ENCODE data around the gene SPNS2.
A peak's percentile ranks its signal among the peaks of the same experiment; 100 is the strongest.

The SPNS2 gene

GRCh38 chr17:4490637-4491061 is 8.0 kb upstream of the SPNS2 start:
- H3K27me3 Mint-ChIP-seq (ENCODE audit: low read depth, poor library complexity), result peaks cover 26% of the 10 kb centered on the region
- TF ChIP-seq, protein P1, sequence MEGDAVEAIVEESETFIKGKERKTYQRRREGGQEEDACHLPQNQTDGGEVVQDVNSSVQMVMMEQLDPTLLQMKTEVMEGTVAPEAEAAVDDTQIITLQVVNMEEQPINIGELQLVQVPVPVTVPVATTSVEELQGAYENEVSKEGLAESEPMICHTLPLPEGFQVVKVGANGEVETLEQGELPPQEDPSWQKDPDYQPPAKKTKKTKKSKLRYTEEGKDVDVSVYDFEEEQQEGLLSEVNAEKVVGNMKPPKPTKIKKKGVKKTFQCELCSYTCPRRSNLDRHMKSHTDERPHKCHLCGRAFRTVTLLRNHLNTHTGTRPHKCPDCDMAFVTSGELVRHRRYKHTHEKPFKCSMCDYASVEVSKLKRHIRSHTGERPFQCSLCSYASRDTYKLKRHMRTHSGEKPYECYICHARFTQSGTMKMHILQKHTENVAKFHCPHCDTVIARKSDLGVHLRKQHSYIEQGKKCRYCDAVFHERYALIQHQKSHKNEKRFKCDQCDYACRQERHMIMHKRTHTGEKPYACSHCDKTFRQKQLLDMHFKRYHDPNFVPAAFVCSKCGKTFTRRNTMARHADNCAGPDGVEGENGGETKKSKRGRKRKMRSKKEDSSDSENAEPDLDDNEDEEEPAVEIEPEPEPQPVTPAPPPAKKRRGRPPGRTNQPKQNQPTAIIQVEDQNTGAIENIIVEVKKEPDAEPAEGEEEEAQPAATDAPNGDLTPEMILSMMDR (IDR thresholded peaks at IDR 0.05), result no peak
- H3K27ac Mint-ChIP-seq, result no peak overlapping the region
- no peak for DNase-seq
- H3K9me3 Mint-ChIP-seq, result no peaks in the 10 kb centered on the region
- H3K4me1 Mint-ChIP-seq, result peaks cover 9% of the 10 kb centered on the region
- H3K36me3 Mint-ChIP-seq (ENCODE audit: low read depth), result no peaks in the 10 kb centered on the region
- no peak overlapping the region for H3K4me3 Mint-ChIP-seq

- peaks cover 49% of the 10 kb centered on the region for H3K27me3 Mint-ChIP-seq (ENCODE audit: low read depth, poor library complexity)
- DNase-seq, result peak; percentile 97
- peaks cover 17% of the 10 kb centered on the region for H3K4me1 Mint-ChIP-seq
- H3K9me3 Mint-ChIP-seq, result no peaks in the 10 kb centered on the region
- no peak overlapping the region for H3K27ac Mint-ChIP-seq
- no peaks in the 10 kb centered on the region for H3K36me3 Mint-ChIP-seq (ENCODE audit: low read depth)
- TF ChIP-seq, protein P1 (IDR thresholded peaks at IDR 0.05), result no peak
- no peak overlapping the region for H3K4me3 Mint-ChIP-seq
These were observed 5.7 kb upstream of the SPNS2 start for GRCh38 chr17:4492721-4493561.

DNA sequence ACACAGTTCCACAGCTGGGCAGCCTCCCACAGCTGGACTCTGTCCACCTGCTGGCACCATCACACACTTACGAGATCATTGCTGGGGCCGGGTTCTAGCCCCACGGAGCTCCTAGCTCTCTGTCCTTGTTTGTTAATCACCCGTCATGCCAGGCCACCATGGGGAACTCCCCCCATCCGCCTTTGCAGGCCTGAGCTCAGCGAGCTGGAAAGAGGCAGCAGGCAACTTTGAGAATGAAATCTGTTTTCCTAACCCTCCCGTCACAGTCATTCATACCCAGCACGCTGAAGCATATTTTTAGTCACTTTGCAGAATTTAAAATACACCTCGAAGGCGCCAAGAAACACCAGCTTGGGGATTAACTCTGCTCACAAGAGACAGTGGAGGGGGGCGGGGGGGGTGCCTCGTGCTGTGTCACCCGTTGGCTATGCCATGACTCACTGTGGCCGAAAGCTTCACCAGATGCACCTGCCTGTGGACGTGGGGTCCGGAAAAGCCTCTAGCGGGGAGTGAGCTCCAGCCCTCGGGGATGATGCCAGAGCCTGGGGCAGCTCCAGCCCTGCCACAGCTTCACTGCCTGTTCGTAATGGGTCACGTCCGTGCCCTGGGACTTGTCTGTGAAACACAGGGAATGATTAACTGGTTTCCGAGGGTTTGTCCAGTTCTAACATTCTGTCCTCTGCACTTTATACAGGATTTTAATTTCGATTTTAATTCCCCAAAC is 1.4 kb upstream of the SPNS2 start:
- H3K4me1 Mint-ChIP-seq, result peaks cover 24% of the 10 kb centered on the region
- no peak for DNase-seq
- H3K27me3 Mint-ChIP-seq (ENCODE audit: low read depth, poor library complexity), result peaks cover 79% of the 10 kb centered on the region
- H3K4me3 Mint-ChIP-seq, result peak overlapping the region; percentile 54
- TF ChIP-seq, protein P1 (IDR thresholded peaks at IDR 0.05), result no peak
- no peak overlapping the region for H3K27ac Mint-ChIP-seq
- no peaks in the 10 kb centered on the region for H3K36me3 Mint-ChIP-seq (ENCODE audit: low read depth)
- H3K9me3 Mint-ChIP-seq, result no peaks in the 10 kb centered on the region

DNA sequence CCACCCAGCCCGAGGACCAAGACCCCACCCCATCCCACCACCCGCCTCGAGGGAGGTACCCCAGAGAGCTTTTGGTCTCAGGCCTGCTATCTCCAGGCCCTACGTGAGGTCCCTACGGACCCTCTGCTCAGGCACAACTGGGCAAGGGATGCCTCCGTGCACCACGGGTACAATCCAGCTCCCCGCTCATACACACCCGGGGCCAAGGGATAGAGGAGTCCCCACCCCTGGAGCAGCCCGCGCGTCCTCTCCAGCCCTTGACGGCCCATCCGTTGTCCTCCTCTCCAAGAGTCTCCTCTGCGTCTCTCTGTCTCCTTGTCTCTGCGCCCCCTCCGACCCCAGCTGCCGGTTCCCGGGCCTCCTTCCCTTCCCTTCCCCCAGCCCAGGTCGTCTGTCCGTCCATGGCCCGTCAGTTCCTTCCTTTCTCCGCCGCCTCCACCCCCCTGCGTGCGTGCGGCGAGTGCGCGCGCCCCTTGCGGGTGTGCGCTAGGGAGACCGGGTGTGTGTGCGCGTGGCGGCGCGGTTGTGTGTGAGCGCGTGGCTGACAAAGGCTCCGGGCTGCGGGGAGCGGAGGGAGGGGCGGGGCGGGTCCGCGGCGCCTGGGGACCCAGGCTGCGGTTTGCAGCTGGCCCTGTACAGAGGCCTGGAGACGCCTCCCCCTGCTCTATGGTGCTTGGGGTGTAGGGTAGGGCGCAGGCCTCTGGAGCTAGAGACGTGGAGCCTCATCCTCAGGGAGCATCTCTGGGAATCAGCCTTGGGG is 930 bp downstream of the SPNS2 start:
- peaks cover 91% of the 10 kb centered on the region for H3K27me3 Mint-ChIP-seq (ENCODE audit: low read depth, poor library complexity)
- peak; percentile 56 for DNase-seq
- H3K4me1 Mint-ChIP-seq, result peaks cover 19% of the 10 kb centered on the region
- no peaks in the 10 kb centered on the region for H3K36me3 Mint-ChIP-seq (ENCODE audit: low read depth)
- TF ChIP-seq, protein P1 (IDR thresholded peaks at IDR 0.05), result no peak
- H3K4me3 Mint-ChIP-seq, result peak overlapping the region; percentile 76
- H3K9me3 Mint-ChIP-seq, result no peaks in the 10 kb centered on the region
- H3K27ac Mint-ChIP-seq, result no peak overlapping the region

- Mint-ChIP-seq H3K27me3 (ENCODE audit: low read depth, poor library complexity) (peaks cover 93% of the 10 kb centered on the region), H3K4me3 (peak overlapping the region; percentile 76), H3K36me3 (ENCODE audit: low read depth) (no peaks in the 10 kb centered on the region), H3K4me1 (peaks cover 19% of the 10 kb centered on the region), H3K27ac (no peak overlapping the region), H3K9me3 (no peaks in the 10 kb centered on the region)
- no peak for DNase-seq
- TF ChIP-seq, protein P1 (IDR thresholded peaks at IDR 0.05), result no peak
These were observed 1.5 kb downstream of the SPNS2 start for GRCh38 chr17:4500191-4500571.
